CD4-positive, alpha-beta T cell treated with Interleukin-17A for 1 hour (primary cell): ENCODE measurements around the gene BBS9.

ENCODE experiments used
- DNase-seq: peaks from one replicate; pipeline ENCODE4 v3.0.0-alpha.2; 2020

The BBS9 gene

GRCh38 chr7:33128631-33128989, 754 bp upstream of the BBS9 start:
- DNase-seq, result no peak

- peak; percentile 20 for DNase-seq
Measured at GRCh38 chr7:33129806-33130153, 416 bp downstream of the BBS9 start.

- DNase-seq, result peak; percentile 31
Measured at GRCh38 chr7:33130184-33130583, 820 bp downstream of the BBS9 start.

GRCh38 chr7:33137103-33137502, 7.7 kb downstream of the BBS9 start:
- no peak for DNase-seq

- no peak for DNase-seq
Measured at GRCh38 chr7:33142585-33142984, 13.2 kb downstream of the BBS9 start.

GRCh38 chr7:33143996-33144718, 14.8 kb downstream of the BBS9 start:
- DNase-seq, result no peak

GRCh38 chr7:33145156-33145555, 15.8 kb downstream of the BBS9 start:
- no peak for DNase-seq

- no peak for DNase-seq
Measured at GRCh38 chr7:33152087-33152486, 22.7 kb downstream of the BBS9 start.

- no peak for DNase-seq
Measured at GRCh38 chr7:33155811-33156210, 26.4 kb downstream of the BBS9 start.

- no peak for DNase-seq
Measured at GRCh38 chr7:33156441-33156840, 27.1 kb downstream of the BBS9 start.

GRCh38 chr7:33157311-33157710, 27.9 kb downstream of the BBS9 start:
- DNase-seq, result no peak

- DNase-seq, result no peak
Measured at GRCh38 chr7:33157781-33158180, 28.4 kb downstream of the BBS9 start.

GRCh38 chr7:33177876-33178275, 48.5 kb downstream of the BBS9 start:
- DNase-seq, result no peak

- DNase-seq, result no peak
Measured at GRCh38 chr7:33179519-33179918, 50.2 kb downstream of the BBS9 start.

GRCh38 chr7:33183504-33183903, 54.1 kb downstream of the BBS9 start:
- no peak for DNase-seq

GRCh38 chr7:33184828-33185227, 55.5 kb downstream of the BBS9 start:
- no peak for DNase-seq

- peak; percentile 56 for DNase-seq
Measured at GRCh38 chr7:33185786-33186185, 56.4 kb downstream of the BBS9 start.

- DNase-seq, result no peak
Measured at GRCh38 chr7:33186192-33186591, 56.8 kb downstream of the BBS9 start.

- DNase-seq, result no peak
Measured at GRCh38 chr7:33190688-33191304, 61.4 kb downstream of the BBS9 start.

- DNase-seq, result peak; percentile 44
Measured at GRCh38 chr7:33191340-33191739, 62.0 kb downstream of the BBS9 start.

GRCh38 chr7:33192695-33193291, 63.4 kb downstream of the BBS9 start:
- no peak for DNase-seq

- no peak for DNase-seq
Measured at GRCh38 chr7:33193308-33193864, 64.0 kb downstream of the BBS9 start.

- no peak for DNase-seq
Measured at GRCh38 chr7:33195264-33195663, 65.9 kb downstream of the BBS9 start.

GRCh38 chr7:33196221-33196620, 66.9 kb downstream of the BBS9 start:
- no peak for DNase-seq
